Skeletal muscle cell (primary cell): ENCODE data around the gene SUN2.

Experiments
- DNase-seq: peaks from one replicate; pipeline ENCODE4 v3.0.0-alpha.2; 2010; ENCODE audit warnings: low read depth
- H3K4me3 ChIP-seq: 2 replicates; pipeline ENCODE4 v1.5.1; 2011; ENCODE audit warnings: low read depth, mild to moderate bottlenecking, control low read depth, low read length, moderate library complexity

The SUN2 gene

DNA sequence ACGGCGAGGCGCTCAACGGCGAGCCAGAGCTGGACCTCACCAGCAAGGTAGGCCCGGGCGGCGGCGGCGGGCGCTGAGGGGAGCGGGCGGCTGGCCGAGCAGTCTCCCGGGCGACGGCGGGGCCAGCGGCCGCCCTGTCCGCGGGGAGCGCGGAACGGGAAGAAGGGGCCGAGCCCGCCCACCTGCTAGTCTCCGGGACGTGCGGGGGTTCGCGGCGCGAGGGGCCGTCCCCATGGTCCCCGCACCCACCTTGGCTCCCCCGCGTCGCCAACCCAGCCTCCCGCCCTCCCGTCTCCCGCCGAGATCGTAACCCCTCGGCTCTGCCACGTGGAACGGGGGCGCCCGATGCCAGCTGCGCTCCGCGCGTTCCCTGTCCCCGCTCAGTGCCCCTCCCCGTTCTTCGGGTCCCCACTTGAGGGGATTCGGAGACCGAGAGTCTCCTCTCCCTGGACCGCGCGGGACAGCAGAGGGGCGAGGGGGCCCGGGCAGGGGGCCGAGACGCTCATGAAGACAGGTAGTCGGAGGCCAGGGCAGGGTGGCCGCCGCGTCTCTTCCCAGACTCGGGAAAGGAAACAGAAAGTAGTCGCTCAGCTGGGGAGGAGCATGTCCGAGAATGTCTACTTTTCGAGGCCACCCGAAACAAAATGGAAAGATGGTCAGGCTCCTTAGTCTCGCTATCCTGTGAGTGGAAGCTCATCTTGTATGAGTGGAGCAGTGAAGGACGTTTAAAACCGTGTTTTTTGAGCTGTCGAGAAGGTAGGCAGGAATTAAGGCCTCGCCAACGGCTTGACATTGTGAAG is 49.5 kb downstream of the SUN2 start:
- peak overlapping the region; percentile 93 for H3K4me3 ChIP-seq
- no peak for DNase-seq

DNA sequence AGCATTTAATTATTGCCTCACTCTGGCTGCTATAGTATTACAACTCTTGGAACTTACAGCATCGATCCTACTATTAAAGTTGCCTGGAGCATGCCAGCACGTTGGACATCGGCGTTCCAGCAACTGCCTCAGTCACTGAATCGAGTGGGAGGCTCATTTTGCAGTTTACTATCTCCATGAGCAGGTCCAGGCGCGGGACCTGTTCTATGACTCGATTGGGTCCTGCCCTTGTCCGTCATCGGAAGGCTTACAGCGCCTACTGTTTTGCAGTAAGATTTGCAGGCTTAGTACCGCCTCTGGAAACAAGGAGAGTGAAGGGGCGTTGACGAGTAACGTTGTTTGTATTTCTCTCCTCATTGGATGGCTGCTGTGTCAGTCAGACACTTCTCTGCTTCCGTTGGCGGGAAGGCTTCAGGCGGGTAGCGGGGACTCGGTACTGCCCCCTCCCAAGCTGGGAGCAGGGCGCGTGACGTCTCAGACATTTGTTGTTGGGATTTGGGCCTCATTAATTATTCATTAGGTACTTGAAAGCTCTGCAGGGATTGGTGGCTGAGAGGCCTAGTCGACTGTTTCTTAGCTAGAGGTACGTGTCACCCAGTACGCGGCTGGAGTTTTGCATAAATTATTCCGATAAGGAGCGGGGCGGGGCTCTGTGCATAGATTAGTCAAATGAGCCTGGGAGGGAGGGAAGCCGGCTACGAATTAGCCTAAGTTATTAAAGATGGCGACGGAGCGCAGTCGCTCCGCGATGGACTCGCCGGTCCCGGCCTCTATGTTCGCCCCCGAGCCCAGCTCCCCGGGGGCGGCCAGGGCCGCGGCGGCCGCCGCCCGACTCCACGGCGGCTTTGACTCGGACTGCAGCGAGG is 50.3 kb downstream of the SUN2 start, which contains the start of gene GTPBP1:
Gene GTPBP1, plus strand, starts transcription at position 710 of the 866 bp plus-strand sequence. Its CDS starts 12 bp downstream, at position 722.
- DNase-seq, result peak; percentile 100
- H3K4me3 ChIP-seq, result peak within 1 kb of the TSS; percentile 93

DNA sequence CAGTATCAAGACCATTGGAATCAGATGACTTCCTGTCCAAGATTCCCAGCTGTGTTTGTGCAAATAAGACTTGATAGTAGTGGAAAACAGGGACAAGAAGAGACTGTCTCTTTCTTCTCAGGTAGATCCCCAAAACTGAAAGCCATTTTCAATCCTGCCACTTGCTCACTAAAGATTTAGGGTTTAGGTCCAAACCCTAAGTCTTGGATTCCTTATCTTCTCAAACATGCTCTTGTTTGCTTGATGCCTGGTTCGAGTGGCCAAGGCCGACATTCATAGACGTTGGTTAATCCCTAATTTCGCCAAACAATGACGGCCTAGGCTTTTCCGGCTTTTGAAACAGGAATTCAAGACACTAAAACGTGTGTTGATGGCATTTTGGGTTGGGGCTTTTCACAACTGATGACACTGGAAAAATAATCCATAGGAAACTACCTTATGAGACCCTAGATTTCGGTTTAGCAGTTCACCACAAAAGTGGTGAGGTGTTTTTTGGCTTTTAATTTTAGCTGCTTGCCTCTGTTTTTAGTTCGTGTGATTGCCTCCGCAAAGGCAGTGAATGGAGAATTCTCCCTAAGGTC is 51.1 kb downstream of the SUN2 start:
- peak overlapping the region; percentile 39 for H3K4me3 ChIP-seq
- DNase-seq, result no peak

DNA sequence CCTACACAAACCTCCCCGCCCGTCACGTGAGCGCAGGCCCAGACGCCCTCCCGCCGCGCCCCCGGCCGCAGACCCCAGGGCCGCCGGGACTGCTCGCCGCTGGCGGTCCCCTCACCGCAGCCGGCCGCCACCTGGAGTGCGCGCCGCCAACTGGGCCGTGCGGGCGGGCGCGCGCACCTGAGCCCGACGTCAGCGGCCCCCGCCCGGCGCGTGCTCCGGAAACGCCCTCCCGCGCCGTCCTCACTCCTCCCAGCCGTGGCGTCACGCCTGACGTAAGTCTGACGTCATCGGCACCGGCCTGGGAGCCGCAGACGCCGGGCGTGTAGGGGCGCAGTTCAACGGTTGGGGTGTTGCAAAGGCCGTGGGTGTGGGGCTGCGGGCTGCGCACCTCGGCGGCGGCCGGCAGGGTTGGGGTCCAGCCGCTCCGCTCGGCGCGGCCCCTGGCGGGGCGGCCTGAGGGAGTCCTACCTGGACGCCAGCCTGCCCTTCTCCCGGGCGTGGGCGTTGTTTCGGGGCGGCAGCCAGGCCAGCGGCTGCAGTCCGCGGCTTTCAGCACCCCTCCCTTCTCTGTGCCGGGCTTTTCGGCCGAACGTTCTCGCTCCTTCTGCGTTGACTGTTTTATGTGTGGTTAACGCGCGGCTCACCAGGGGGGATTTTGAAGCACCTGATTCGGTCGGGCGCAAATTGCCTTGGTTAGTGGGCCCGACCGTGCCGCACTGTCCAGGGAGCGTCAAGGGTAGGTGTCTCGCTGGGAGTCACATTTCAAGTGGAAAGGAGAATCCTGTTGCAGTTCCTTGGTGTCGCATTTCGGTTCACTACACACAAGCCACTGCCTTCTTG is 54.8 kb downstream of the SUN2 start, which contains the start of gene JOSD1:
Gene JOSD1, minus strand, starts transcription at position 155 of the 840 bp plus-strand sequence. CDS start 956 bp downstream, outside the sequence.
- peak within 1 kb of the TSS; percentile 86 for H3K4me3 ChIP-seq
- peak; percentile 82 for DNase-seq

DNA sequence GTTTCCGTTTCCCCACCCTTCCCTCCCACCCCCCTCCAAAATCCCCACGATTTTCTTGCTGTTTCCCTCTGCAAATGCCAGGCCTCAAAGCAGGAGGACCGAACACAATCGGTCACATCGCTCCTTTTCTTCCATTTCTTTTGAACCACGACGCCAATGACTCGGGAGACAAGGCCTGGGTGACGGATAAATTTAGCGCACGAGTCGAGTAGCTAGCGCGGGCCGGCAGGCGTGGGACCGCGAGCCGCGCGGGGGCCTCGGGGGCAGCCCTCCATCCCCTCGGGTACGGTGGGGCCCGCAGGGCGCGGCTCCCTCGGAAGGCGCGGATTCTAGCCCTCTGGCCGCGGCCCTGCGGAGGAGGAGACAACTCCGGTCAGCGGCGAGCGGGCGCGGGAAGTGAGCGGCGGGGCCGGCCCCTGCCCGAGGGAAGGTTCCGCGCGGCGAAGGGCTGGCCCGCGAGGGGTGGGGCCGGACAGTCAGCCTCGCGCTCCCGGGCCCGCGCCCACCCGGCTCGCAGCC is 55.5 kb downstream of the SUN2 start:
- no peak for DNase-seq
- peak overlapping the region; percentile 86 for H3K4me3 ChIP-seq

DNA sequence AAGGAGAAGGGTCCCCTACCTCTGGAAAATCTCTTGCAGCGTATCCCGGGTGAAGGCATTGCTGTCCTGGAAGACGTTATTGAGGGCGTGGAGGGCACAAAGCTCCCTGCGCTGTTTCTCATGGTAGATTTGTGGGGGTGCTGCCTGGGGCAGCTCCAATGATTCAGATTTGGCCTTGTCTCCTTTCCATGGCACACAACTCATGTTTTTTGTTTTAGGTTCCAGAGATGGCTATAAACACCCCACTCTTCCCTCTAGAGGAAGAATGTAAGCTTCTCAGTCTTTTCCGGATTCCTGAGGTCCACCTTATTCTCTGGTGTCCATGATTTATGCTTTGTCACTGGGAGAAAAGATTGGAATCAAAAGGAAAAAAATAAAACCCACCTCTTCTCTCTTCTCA is 56.0 kb downstream of the SUN2 start:
- DNase-seq, result no peak

DNA sequence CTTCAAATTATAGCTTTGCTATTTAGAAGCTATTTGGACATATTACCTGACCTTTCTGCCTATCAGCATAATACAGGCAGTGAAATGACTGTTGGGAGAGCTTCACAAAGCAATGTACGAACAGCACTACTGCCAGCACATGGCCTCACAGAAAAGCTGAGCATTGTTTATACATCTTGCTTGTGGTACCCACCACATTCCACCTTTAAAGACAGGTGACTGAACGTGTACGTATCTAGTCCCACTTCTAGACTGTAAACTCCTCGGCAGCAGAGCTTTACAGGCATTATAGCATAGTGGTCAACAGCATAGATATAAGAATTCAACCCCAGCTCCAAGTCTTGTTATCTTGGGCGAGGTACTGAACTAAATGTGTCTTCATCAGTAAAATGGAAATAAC is 56.7 kb downstream of the SUN2 start:
- no peak for DNase-seq
- H3K4me3 ChIP-seq, result peak overlapping the region; percentile 86

More for the DNA sequence above, 56.0 kb downstream of the SUN2 start:
- H3K4me3 ChIP-seq, result peak overlapping the region; percentile 86

DNA sequence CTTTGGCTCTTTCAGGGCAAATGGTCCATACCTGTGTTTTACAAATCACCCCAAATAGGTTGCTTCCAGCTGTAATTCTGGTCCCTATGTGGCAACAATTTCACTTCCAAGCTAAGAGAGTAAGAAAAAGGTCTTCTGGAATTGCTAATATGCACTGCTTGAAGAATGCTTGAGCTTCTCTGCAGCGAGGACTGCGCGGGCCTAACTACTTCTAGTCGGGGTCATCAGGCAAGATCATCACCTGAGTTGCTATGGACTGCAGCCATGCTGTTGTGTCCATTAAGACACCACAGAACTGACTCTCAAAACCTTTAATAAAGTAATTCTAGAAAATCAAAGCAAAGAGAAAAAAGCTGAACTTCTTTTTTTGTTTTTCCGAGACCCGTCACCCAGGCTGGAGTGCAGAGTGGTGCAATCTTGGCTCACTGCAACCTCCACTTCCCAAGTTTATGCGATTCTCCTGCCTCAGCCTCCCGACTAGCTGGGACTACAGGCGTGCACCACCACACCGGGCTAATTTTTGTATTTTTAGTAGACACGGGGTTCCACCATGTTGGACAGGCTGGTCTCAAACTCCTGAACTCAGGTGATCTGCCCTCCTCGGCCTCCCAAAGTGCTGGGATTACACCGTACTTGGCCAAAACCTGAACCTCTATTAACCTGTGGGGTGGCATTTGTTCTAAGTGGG is 57.2 kb downstream of the SUN2 start:
- peak overlapping the region; percentile 86 for H3K4me3 ChIP-seq
- no peak for DNase-seq

DNA sequence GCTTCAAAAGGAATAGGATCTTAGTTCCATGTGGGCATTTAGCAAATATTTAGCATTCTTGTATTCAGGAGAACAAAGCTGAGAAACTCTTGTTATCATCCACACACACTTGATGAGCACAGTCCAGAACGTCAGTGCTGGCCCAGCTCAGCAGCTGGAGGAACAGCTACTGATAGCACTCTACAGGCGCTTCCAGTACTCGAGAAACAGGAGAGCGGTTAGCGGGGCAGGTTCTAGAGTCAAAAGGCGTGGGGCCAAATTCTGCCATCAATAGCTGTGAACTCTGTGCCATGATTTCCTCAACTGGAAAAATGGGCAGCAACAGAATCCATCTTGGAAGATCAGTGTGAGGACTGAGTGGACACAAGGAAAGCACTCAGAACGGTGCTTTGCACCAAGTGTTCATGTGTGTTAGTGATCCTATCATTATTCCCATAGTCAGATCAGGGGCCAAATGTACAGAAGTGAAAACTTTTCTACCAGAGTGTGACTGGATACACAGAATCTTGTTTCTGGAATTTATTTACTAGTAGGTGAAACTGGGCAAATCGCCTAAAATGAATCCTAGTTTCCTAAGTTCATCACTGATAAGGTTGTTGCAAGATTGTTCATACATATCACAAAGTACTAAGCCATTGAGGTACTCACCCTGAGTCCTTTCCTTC is 58.2 kb downstream of the SUN2 start:
- no peak for DNase-seq
- H3K4me3 ChIP-seq, result no peak overlapping the region

DNA sequence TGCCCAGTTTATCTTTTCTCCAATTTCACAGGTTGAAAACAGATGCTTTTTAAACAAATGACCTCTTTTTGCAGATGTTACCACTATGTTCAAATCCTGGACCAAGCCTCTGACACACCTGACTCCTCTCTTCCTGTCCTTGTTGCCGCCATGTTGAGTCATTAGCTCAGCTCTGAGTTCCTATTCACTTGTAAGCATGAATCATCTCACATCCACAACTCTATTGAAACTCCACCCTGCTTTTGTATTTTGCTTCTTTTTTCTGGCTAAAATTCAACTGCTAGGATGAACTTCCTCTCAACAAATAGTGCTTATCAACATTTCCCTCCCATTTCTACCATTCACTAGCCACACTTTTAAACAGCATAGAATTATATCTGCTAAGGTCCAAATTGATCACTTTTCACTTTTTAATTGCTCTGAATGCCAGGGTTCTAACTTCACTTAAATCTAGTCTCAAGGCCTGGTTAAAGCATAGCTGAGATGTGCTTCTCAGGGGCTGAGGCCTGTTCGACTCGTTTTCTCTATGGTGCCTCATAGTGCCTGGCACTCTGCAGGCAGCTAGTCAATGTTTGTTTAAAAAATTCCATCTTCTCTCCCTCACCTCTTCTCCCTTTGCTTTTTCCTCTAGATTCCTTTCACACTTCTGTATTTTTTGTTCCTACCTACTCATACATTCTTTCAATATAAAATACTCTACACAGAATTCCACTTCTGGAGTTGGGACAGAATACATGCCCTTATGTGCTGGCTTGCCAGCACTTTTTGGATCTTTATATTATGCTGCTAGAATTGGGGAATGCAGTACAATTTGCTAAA is 59.0 kb downstream of the SUN2 start:
- H3K4me3 ChIP-seq, result no peak overlapping the region
- DNase-seq, result no peak

DNA sequence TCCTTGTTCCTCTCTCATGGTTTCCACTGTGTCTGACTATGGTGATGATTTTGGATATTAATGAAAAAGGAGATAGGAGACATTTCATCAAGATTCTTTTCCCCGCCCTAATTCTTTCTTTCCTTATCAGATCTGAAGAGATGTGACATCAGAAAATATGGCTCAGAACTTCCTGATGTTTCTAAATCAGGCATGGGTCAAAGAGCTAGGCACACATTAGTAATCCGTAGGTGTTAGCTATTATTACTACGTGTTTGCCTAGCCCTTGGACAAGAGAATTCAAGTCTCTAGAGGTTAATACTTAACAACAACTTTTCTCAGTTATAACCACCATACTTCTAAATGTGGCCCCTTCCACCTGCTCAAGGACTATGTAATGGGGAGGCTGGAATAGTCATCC is 60.9 kb downstream of the SUN2 start:
- no peak overlapping the region for H3K4me3 ChIP-seq
- no peak for DNase-seq

DNA sequence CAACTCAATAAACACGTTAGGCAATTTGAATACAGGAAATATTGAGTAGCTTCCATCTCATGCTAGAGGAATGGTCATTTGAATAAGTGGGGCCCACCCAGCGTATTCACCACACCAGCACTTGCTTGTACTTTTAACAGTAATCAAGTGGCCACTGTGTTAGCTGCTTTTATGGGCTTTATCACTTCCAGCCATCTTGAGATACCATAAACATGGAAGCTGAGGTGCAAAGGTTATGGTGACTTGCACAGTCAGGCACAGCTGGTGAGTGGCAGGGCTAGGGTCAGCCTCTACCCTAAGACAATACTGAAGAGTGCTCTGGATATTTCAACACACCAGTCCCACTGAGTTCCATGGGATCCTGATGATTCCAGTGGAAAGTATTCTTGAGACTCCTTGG is 61.7 kb downstream of the SUN2 start:
- no peak for DNase-seq
- no peak overlapping the region for H3K4me3 ChIP-seq

DNA sequence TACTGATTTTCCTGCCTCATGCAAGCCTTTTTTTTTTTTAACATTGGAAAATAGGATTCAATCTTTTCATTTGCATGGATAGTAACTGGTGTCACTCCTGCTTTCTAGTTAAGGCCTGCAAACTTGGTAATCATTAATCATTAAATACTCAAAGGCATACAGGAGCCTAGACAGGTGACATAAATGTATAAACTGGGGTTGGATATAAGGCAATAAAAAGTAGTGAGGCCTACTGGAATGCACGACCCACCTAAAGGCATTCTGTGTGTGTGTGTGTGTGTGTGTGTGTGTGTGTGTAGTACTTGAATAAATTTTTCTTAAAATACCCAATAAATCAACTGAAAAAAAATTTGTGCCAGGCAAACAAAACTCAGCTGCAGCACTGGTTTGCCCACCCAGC is 66.1 kb downstream of the SUN2 start:
- H3K4me3 ChIP-seq, result no peak overlapping the region
- DNase-seq, result no peak

DNA sequence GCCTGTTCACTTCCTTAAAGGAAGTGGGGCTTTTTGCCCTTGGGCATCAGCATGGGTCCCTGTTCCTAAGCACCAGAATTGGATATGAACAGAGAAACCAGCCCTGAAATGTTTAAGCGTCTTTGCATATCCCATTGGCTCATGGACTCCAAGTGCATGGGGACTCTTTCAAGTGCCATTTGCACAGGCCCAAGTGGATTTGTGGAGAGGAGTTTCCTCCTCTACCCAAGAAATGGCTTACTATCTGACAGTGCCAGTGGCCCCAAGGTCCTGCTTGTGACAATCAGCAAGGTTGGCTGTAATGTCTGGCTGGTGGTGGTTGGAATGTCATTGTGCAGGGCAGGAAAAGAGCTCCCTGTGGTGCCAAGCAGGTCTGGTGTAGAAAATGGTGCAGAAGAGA is 70.0 kb downstream of the SUN2 start:
- H3K4me3 ChIP-seq, result no peak overlapping the region

DNA sequence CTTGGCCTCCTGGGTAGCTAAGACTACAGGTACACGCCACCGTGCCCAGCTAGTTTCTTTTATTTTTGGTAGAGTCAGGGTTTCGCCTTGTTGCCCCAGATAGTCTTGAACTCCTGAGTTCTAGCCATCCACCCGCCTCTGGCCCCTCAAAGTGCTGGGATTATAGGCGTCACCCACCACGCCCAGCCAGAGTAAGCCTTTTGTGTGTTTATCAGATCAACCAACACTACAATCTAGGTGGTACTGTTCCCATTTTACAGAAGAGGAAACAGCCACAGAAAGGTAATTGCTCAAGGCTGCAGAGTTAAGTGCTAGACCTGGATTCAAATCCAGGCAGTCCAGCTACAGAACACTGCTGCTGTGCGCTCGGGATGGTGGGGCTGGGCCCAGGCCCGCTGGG is 70.9 kb downstream of the SUN2 start:
- no peak for DNase-seq
- H3K4me3 ChIP-seq, result no peak overlapping the region

More for the DNA sequence above, 70.0 kb downstream of the SUN2 start:
- DNase-seq, result no peak
